ENCODE results near the gene PFKFB4.

PFKFB4 gene

DNA sequence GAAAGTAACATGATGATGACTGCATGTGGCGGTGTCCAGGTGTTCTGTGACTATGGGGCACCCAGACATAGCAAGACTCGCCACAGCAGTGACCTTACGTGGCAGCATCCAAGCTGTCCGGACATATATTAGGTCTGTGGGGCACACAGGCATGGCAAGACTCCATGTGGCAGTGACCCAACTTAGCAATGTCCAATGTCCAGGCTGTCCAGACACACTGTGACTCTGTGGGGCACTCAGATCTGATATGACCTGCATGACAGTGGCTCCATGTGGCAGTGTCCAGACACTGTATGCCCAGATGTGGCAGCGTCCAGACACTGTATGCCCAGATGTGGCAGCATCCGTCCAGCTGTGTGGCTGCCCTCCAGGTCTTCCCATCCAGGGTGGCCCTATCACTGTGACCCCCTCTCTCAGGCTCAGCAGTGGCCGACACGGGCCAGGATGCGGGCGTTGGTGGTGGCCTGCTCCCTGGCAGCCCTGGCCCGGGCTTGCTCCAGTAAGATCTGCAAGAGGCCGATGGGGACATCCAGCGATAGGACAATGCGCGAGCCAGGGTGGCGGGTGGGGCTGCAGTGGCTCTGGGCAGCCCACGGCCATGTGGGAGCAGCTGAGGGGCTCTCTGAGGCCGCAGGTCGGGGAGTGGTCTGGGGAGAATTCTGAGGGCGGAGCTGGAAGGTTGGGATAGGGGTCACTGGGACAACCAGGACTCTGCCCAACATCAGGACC, 5.9 kb upstream of the PFKFB4 start:
- ChIA-PET POLR2A (no interaction called here), CTCF (interaction anchor here (0.6 to 2.5 kb wide), 2 partner anchors 22 to 73 kb away, joined by 5 to 7 read pairs; partner anchors contain the start of gene SLC26A6)
- TF ChIP-seq SP1 (IDR thresholded peaks at IDR 0.05) (no peak), CTBP1 (IDR thresholded peaks at IDR 0.05; ENCODE audit: borderline replicate concordance) (no peak), BHLHE40 (IDR thresholded peaks at IDR 0.05; ENCODE audit: borderline replicate concordance) (no peak), HDGF (IDR thresholded peaks at IDR 0.05; ENCODE audit: borderline replicate concordance) (no peak), FOXM1 (IDR thresholded peaks at IDR 0.05; ENCODE audit: borderline replicate concordance) (no peak), FOXA1 (IDR thresholded peaks at IDR 0.05) (no peak), ARNT (IDR thresholded peaks at IDR 0.05) (no peak), LEF1 (IDR thresholded peaks at IDR 0.05; ENCODE audit: borderline replicate concordance) (no peak), ZNF384 (IDR thresholded peaks at IDR 0.05) (no peak), FOXK2 (IDR thresholded peaks at IDR 0.05) (no peak), NFRKB (IDR thresholded peaks at IDR 0.05) (no peak), TARDBP (IDR thresholded peaks at IDR 0.05) (no peak), L3MBTL2 (conservative IDR thresholded peaks at IDR 0.05) (no peak), ELF4 (IDR thresholded peaks at IDR 0.05) (no peak)
- TF ChIP-seq, protein P1, sequence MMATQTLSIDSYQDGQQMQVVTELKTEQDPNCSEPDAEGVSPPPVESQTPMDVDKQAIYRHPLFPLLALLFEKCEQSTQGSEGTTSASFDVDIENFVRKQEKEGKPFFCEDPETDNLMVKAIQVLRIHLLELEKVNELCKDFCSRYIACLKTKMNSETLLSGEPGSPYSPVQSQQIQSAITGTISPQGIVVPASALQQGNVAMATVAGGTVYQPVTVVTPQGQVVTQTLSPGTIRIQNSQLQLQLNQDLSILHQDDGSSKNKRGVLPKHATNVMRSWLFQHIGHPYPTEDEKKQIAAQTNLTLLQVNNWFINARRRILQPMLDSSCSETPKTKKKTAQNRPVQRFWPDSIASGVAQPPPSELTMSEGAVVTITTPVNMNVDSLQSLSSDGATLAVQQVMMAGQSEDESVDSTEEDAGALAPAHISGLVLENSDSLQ (IDR thresholded peaks at IDR 0.05) = no peak
- no peak for DNase-seq (ENCODE audit: extremely low spot score)

DNA sequence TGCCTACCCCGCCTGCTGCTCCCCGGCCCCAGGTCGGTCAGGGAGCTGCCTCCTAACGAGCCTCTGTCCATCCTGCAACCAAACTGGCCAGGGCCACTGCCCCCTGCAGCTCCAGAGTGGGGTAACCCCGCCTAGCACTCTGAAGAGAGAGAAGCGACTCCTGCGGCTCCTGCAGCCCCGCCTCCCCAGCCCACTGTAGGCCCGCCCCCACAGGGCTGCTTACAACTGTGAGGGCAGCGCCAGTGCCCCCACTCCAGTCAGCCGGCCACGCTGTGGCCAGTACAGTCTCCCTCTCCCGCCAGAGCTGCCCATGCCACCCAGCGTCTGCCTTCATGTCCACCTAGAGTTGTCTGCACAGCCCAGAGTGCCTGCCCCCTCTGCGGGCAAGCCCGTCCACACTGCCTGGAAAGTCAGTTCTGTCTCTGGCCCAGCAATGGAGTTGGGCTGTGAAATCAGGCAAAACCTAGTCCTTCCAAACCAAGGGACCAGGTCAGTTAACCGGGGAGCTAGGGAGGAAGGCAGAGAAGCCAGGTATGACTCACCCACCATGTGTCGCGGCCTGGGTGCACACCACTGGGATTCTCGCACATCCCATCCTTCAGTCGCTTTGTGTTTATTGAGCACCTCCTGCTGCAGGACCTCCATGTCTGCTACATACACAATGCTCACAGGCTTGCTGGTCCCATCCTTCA, 4.6 kb upstream of the PFKFB4 start:
- CTCF ChIA-PET = interaction anchor here (1.0 to 2.5 kb wide), 2 partner anchors 74 to 125 kb away, joined by 3 to 7 read pairs; partner anchors contain the start of gene SLC26A6
- TF ChIP-seq ZNF384 (IDR thresholded peaks at IDR 0.05) = no peak
- no peak for TF ChIP-seq FOXK2 (IDR thresholded peaks at IDR 0.05)
- TF ChIP-seq, protein P1 (IDR thresholded peaks at IDR 0.05) = no peak
- TF ChIP-seq CTBP1 (IDR thresholded peaks at IDR 0.05; ENCODE audit: borderline replicate concordance) = no peak
- no peak for TF ChIP-seq BHLHE40 (IDR thresholded peaks at IDR 0.05; ENCODE audit: borderline replicate concordance)
- no peak for TF ChIP-seq ARNT (IDR thresholded peaks at IDR 0.05)

DNA sequence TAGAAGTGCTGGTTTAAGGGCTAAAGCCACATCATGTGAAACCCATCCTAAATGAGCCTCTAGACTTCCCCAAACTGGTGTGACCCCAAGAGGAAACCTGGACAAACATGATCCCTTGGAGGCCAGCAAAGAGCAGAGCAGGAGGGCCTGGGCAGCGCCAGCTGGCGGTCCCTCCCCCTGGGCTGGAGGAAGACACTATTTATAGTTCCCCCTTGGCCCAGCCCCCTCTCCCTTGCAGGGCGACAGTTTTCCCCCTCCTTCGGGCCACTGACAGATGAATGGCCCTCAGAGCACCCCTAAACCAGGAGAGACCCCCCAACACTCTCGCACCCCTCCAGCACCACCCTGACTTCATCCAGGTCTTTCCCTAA, 4.0 kb upstream of the PFKFB4 start:
- no peak for DNase-seq (ENCODE audit: extremely low spot score)
- POLR2A ChIA-PET = interaction anchor here (1.3 kb wide), 1 partner anchor 114 kb away, joined by 4 read pairs; the partner anchor contains the start of gene ATRIP
- CTCF ChIA-PET = interaction anchor here (2.5 kb wide), 1 partner anchor 75 kb away, joined by 7 read pairs; the partner anchor contains the start of gene SLC26A6
- TF ChIP-seq FOXM1 (IDR thresholded peaks at IDR 0.05; ENCODE audit: borderline replicate concordance) = no peak
- TF ChIP-seq SUZ12 (IDR thresholded peaks at IDR 0.05) = no peak
- no peak for TF ChIP-seq FOXK2 (IDR thresholded peaks at IDR 0.05)
- no peak for TF ChIP-seq L3MBTL2 (conservative IDR thresholded peaks at IDR 0.05)
- TF ChIP-seq SP1 (IDR thresholded peaks at IDR 0.05) = no peak

More for the DNA sequence above, 4.6 kb upstream of the PFKFB4 start:
- DNase-seq (ENCODE audit: extremely low spot score) = no peak
- POLR2A ChIA-PET = interaction anchor here (1.3 kb wide), 1 partner anchor 115 kb away, joined by 4 read pairs; the partner anchor contains the start of gene ATRIP

DNA sequence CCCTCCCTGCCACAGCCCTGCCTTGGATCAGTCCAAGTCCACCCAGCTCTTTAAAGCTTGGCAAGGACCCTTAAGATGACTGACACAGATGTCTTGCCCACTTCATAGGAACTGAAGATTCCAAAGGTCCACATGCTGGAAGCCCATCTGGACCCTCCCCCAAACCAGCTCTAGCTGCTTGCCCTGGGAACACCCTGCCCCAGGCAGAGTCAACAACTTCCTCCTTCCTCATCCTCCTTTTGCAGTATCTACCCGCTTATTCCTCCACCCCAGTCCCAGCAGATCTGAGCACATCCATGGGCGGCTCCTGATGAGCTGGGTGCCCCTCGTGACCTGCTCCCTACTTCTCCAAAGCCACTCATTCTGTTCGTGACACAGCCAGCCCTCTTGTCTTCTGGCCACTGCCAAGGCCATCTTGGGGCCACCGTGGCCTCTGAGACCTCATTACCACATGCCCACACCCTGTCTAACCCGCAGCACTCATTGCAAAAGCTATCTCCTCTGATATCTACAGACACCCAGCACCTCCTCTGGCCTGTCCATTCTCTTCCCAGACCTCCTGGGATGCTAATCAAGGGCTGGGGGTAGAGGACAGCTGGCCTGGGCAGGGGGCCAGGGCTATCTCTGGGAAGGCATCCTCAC, 2.0 kb upstream of the PFKFB4 start:
- DNase-seq (ENCODE audit: extremely low spot score) = no peak
- TF ChIP-seq NFRKB (IDR thresholded peaks at IDR 0.05) (no peak), HDGF (IDR thresholded peaks at IDR 0.05; ENCODE audit: borderline replicate concordance) (no peak), FOXK2 (IDR thresholded peaks at IDR 0.05) (no peak), ARNT (IDR thresholded peaks at IDR 0.05) (no peak), FOXA1 (IDR thresholded peaks at IDR 0.05) (no peak), SUZ12 (IDR thresholded peaks at IDR 0.05) (no peak), BHLHE40 (IDR thresholded peaks at IDR 0.05; ENCODE audit: borderline replicate concordance) (no peak), SP1 (IDR thresholded peaks at IDR 0.05) (no peak), FOXM1 (IDR thresholded peaks at IDR 0.05; ENCODE audit: borderline replicate concordance) (no peak), CTBP1 (IDR thresholded peaks at IDR 0.05; ENCODE audit: borderline replicate concordance) (no peak)
- POLR2A ChIA-PET = interaction anchor here (0.6 to 3.3 kb wide), 4 partner anchors 8 to 85 kb away, joined by 3 to 19 read pairs (median 4); partner anchors contain the start of gene SLC26A6
- CTCF ChIA-PET = interaction anchor here (0.6 to 1.1 kb wide), 7 partner anchors 9 to 239 kb away, joined by 3 to 7 read pairs (median 4); no protein-coding TSS in a partner anchor

DNA sequence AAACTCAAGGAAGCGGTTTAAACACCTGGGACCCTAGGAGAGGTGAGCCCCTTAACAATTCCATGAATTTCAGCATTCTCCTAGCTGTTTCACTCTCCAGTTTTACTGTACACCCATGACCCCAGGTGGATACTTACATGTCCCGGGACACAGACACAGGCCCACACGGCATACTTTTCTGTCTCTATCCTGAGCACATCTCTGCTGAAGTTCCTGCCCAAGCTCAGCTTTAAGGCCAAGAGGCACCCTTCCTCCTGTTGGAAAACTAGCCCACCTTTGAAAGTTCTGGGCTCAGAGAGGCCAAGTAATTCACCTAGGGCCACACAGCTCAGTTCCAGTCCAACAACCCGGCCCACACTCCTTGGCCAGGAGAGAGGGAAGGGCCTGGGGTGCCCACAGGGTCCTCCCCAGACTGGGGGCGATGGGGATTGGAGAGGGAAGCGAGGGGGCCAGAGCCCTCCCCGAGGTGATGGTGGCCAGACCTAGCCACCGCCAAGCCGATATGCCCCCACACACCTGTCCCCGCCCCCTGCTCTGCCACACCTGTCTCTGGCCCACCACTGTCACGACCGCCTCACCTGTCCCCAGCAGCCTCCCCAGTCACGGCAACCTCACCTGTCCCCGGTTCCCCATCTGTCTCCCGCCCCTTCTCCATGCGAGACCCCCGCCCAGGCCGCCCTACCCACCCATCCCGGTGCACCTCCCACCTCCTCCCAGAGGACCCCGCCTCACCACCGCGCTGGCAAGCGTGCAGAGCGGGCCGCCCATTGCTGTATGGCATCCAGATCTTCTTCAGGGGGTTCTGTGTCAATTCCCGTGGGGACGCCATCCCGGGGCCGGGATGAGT, 431 bp downstream of the PFKFB4 start:
- no peak for TF ChIP-seq FOXK2 (IDR thresholded peaks at IDR 0.05)
- no peak for TF ChIP-seq SUZ12 (IDR thresholded peaks at IDR 0.05)
- no peak for TF ChIP-seq ELF4 (IDR thresholded peaks at IDR 0.05)
- no peak for TF ChIP-seq CTBP1 (IDR thresholded peaks at IDR 0.05; ENCODE audit: borderline replicate concordance)
- TF ChIP-seq, protein P1 (IDR thresholded peaks at IDR 0.05) = no peak
- no peak for TF ChIP-seq FOXA1 (IDR thresholded peaks at IDR 0.05)
- no peak for TF ChIP-seq HDGF (IDR thresholded peaks at IDR 0.05; ENCODE audit: borderline replicate concordance)
- no peak for TF ChIP-seq SP1 (IDR thresholded peaks at IDR 0.05)
- TF ChIP-seq TARDBP (IDR thresholded peaks at IDR 0.05) = no peak
- no peak for TF ChIP-seq LEF1 (IDR thresholded peaks at IDR 0.05; ENCODE audit: borderline replicate concordance)
- no peak for TF ChIP-seq BHLHE40 (IDR thresholded peaks at IDR 0.05; ENCODE audit: borderline replicate concordance)
- TF ChIP-seq ARNT (IDR thresholded peaks at IDR 0.05) = no peak
- no peak for TF ChIP-seq L3MBTL2 (conservative IDR thresholded peaks at IDR 0.05)
- TF ChIP-seq ZNF384 (IDR thresholded peaks at IDR 0.05) = no peak
- no peak for TF ChIP-seq NFRKB (IDR thresholded peaks at IDR 0.05)
- no peak for TF ChIP-seq FOXM1 (IDR thresholded peaks at IDR 0.05; ENCODE audit: borderline replicate concordance)
- ChIA-PET POLR2A (interaction anchor here (0.5 to 3.3 kb wide), 11 partner anchors 14 to 368 kb away, joined by 3 to 19 read pairs (median 3); partner anchors contain the start of genes ATRIP, CCDC51, CDC25A and CELSR3), CTCF (interaction anchor here (1.0 to 2.0 kb wide), 3 partner anchors 7 to 120 kb away, joined by 5 to 18 read pairs (median 5); partner anchors contain the start of gene SLC26A6)
- DNase-seq (ENCODE audit: extremely low spot score) = no peak
